HEK293T (cell line): ENCODE data around the gene LHX3.

Experiments used
- CTCF ChIA-PET: fragments of 350-600 bp; formaldehyde crosslinking; extraction: SDS; loops from one replicate; lab custom pipeline; 2021; ENCODE audit warnings: antibody characterized with exemption, inconsistent platforms; lab: Yijun Ruan, JAX
- POLR2A ChIA-PET: fragments of 350-600 bp; formaldehyde crosslinking; extraction: SDS; loops from one replicate; lab custom pipeline; 2020; ENCODE audit warnings: antibody characterized with exemption, inconsistent platforms; lab: Yijun Ruan, JAX
- DNase-seq: peaks from one replicate; pipeline ENCODE4 v3.0.0; 2012; ENCODE audit warnings: mixed read lengths; ENCODE audit errors: extremely low spot score
- ARNT ChIP-seq: fragments of 450-650 bp; IDR thresholded peaks from 2 replicates; pipeline ENCODE4 v1.6.1; 2017; ENCODE audit warnings: mild to moderate bottlenecking
- BHLHE40 ChIP-seq: fragments of 450-650 bp; IDR thresholded peaks from 2 replicates; pipeline ENCODE4 v1.6.1; 2016; ENCODE audit warnings: mild to moderate bottlenecking, moderate library complexity, borderline replicate concordance
- CTBP1 ChIP-seq: fragments of 450-650 bp; IDR thresholded peaks from 2 replicates; pipeline ENCODE4 v1.6.1; 2016; ENCODE audit warnings: borderline replicate concordance
- ELF4 ChIP-seq: fragments of 450-650 bp; IDR thresholded peaks from 2 replicates; pipeline ENCODE4 v1.6.1; 2017; ENCODE audit warnings: antibody characterized with exemption
- FOXA1 ChIP-seq: fragments of 450-650 bp; IDR thresholded peaks from 2 replicates; pipeline ENCODE4 v1.6.1; 2016; ENCODE audit warnings: mild to moderate bottlenecking
- FOXK2 ChIP-seq: fragments of 450-650 bp; IDR thresholded peaks from 2 replicates; pipeline ENCODE4 v1.6.1; 2016; ENCODE audit warnings: mild to moderate bottlenecking
- FOXM1 ChIP-seq: fragments of 450-650 bp; IDR thresholded peaks from 2 replicates; pipeline ENCODE4 v1.6.1; 2017; ENCODE audit warnings: mild to moderate bottlenecking, borderline replicate concordance
- HDGF ChIP-seq: fragments of 450-650 bp; IDR thresholded peaks from 2 replicates; pipeline ENCODE4 v1.6.1; 2017; ENCODE audit warnings: antibody characterized with exemption, borderline replicate concordance
- L3MBTL2 ChIP-seq: fragments of 450-650 bp; conservative IDR thresholded peaks from 2 replicates; pipeline ENCODE4 v1.6.1; 2016; ENCODE audit warnings: mild to moderate bottlenecking
- LEF1 ChIP-seq: fragments of 450-650 bp; IDR thresholded peaks from 2 replicates; pipeline ENCODE4 v1.6.1; 2017; ENCODE audit warnings: mild to moderate bottlenecking, borderline replicate concordance
- NFRKB ChIP-seq: fragments of 450-650 bp; IDR thresholded peaks from 2 replicates; pipeline ENCODE4 v1.6.1; 2016; ENCODE audit warnings: mild to moderate bottlenecking, moderate library complexity
- SP1 ChIP-seq: fragments of 450-650 bp; IDR thresholded peaks from 2 replicates; pipeline ENCODE4 v1.6.1; 2017
- SUZ12 ChIP-seq: fragments of 450-650 bp; IDR thresholded peaks from 2 replicates; pipeline ENCODE4 v1.6.1; 2016; ENCODE audit warnings: mild to moderate bottlenecking
- TARDBP ChIP-seq: fragments of 450-650 bp; IDR thresholded peaks from 2 replicates; pipeline ENCODE4 v1.6.1; 2016
- ZNF384 ChIP-seq: fragments of 450-650 bp; IDR thresholded peaks from 2 replicates; pipeline ENCODE4 v1.6.1; 2016
- TF ChIP-seq, protein P1 (sequence below): fragments of 450-650 bp; IDR thresholded peaks from 2 replicates; pipeline ENCODE4 v1.6.1; 2016

LHX3 gene

DNA sequence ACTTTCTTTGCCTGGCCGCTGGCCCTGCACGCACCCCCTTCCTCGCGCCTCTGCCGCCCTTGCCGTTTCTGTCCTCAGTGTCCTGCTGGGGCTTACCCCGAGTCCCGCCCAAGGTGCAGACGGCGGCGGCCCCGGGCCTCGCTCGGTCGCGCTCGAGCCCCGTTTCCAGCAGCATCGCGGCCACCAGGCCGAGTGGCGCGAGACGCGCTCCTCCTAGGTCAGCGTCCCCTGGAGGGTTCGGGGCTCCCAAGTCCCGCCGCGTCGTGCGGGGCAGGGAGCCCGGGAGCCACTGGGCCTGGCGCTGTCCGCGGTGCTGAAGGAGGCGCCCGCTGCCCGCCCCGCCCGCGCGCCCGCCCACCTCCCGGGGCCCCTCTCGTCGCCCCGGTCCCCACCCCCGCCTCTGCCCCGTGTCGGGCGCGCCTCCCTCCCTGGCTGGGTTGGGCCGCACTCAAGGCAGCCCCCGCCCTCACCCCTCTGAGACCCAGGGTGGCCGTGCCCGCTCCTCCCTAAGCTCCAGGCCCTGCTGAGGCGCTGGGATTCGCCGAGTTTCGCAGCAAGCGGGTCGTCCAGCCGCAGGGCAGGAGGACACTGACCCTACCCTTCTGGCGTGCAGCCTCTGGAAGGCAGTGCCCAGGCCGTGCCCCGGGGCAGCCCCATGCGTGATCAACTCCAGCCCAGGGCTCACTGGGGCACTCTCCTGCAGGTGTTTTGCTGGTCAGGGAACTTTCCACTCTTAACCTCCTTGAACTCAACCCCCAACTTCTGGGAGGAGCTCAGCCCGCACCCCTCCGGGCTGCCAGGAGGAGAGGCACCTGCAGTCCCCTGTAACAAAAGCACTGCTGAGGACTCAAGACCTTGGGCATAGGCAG, at the start of gene LHX3:
Gene LHX3, minus strand, starts transcription at position 291 of the 869 bp plus-strand sequence. Its CDS starts 116 bp downstream, at position 175.
- ChIA-PET POLR2A (no interaction called here), CTCF (no interaction called here)
- DNase-seq = no peak
- no peak for TF ChIP-seq FOXM1
- TF ChIP-seq CTBP1 = no peak
- TF ChIP-seq ZNF384 = no peak

GRCh38 chr9:136253246-136254130, 48.6 kb upstream of the LHX3 start:
- ChIA-PET POLR2A (interaction anchor here (1.5 kb wide), 1 partner anchor 14 kb away, joined by 9 read pairs; no protein-coding TSS in a partner anchor), CTCF (no interaction called here)
- TF ChIP-seq L3MBTL2 (no peak), CTBP1 (no peak), NFRKB (no peak), HDGF (no peak)
- TF ChIP-seq, protein P1, sequence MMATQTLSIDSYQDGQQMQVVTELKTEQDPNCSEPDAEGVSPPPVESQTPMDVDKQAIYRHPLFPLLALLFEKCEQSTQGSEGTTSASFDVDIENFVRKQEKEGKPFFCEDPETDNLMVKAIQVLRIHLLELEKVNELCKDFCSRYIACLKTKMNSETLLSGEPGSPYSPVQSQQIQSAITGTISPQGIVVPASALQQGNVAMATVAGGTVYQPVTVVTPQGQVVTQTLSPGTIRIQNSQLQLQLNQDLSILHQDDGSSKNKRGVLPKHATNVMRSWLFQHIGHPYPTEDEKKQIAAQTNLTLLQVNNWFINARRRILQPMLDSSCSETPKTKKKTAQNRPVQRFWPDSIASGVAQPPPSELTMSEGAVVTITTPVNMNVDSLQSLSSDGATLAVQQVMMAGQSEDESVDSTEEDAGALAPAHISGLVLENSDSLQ = no peak
- DNase-seq = no peak

- TF ChIP-seq LEF1 = no peak
- CTCF ChIA-PET = no interaction called here
- POLR2A ChIA-PET = no interaction called here
- no peak for DNase-seq
These were observed 47.9 kb upstream of the LHX3 start for GRCh38 chr9:136252846-136253245.

GRCh38 chr9:136252281-136252680, 47.4 kb upstream of the LHX3 start:
- TF ChIP-seq HDGF (no peak), L3MBTL2 (no peak), SUZ12 (no peak), CTBP1 (no peak), ZNF384 (no peak), FOXK2 (no peak), LEF1 (no peak), FOXM1 (no peak), ELF4 (no peak), ARNT (no peak), BHLHE40 (no peak), FOXA1 (no peak), TARDBP (no peak), SP1 (no peak), NFRKB (no peak)
- TF ChIP-seq, protein P1 = no peak
- POLR2A ChIA-PET = no interaction called here
- DNase-seq = no peak
- CTCF ChIA-PET = no interaction called here

GRCh38 chr9:136251264-136252115, 46.6 kb upstream of the LHX3 start:
- DNase-seq = no peak
- TF ChIP-seq TARDBP (no peak), FOXA1 (no peak), ELF4 (no peak), CTBP1 (no peak), LEF1 (no peak), BHLHE40 (no peak)
- ChIA-PET POLR2A (interaction anchor here (1.4 kb wide), 1 partner anchor 16 kb away, joined by 4 read pairs; no protein-coding TSS in a partner anchor), CTCF (no interaction called here)

GRCh38 chr9:136250676-136251075, 45.7 kb upstream of the LHX3 start:
- ChIA-PET POLR2A (interaction anchor here (1.0 to 1.4 kb wide), 2 partner anchors 10 to 16 kb away, joined by 4 read pairs; no protein-coding TSS in a partner anchor), CTCF (no interaction called here)
- TF ChIP-seq FOXK2 (no peak), HDGF (no peak), TARDBP (no peak), LEF1 (no peak), ELF4 (no peak), FOXA1 (no peak), BHLHE40 (no peak), CTBP1 (no peak), ARNT (no peak), ZNF384 (no peak), L3MBTL2 (no peak), FOXM1 (no peak), SP1 (no peak), NFRKB (no peak), SUZ12 (no peak)
- TF ChIP-seq, protein P1 = no peak
- DNase-seq = no peak
